ENCODE measurements around the gene LCTL.

GRCh38 chr15:66614456-66614855, 48.7 kb upstream of the LCTL start:
- TF ChIP-seq CTCF (IDR thresholded peaks at IDR 0.05; ENCODE audit: poor library complexity) (no peak), EZH2 (IDR thresholded peaks at IDR 0.05; ENCODE audit: borderline replicate concordance) (no peak)

Data from hepatocyte (in vitro differentiated cells).